HEK293 (cell line): ENCODE results near the gene ATG101.

Source experiments
- HOXC10 ChIP-seq: sonication (generic); formaldehyde crosslinking; IDR thresholded peaks from 2 replicates; pipeline ENCODE4 v1.8.1; 2023; ENCODE audit warnings: mild to moderate bottlenecking, missing genetic modification reagents
- KLF1 ChIP-seq: fragments of 450-650 bp; formaldehyde crosslinking; IDR thresholded peaks from 2 replicates; pipeline ENCODE4 v1.5.1; 2016; ENCODE audit warnings: missing biosample characterization, missing genetic modification characterization
- KLF10 ChIP-seq: fragments of 450-650 bp; IDR thresholded peaks from 2 replicates; pipeline ENCODE4 v1.5.1; 2018; ENCODE audit warnings: missing biosample characterization, mild to moderate bottlenecking, missing genetic modification characterization
- KLF17 ChIP-seq: fragments of 450-650 bp; formaldehyde crosslinking; IDR thresholded peaks from 2 replicates; pipeline ENCODE4 v1.5.1; 2016; ENCODE audit warnings: missing biosample characterization, missing genetic modification characterization
- KLF8 ChIP-seq: fragments of 450-650 bp; formaldehyde crosslinking; IDR thresholded peaks from 2 replicates; pipeline ENCODE4 v1.5.1; 2016; ENCODE audit warnings: missing biosample characterization, missing genetic modification characterization
- OSR2 ChIP-seq: fragments of 450-650 bp; formaldehyde crosslinking; IDR thresholded peaks from 2 replicates; pipeline ENCODE4 v1.5.1; 2016; ENCODE audit warnings: missing biosample characterization, missing genetic modification characterization
- SP3 ChIP-seq: fragments of 450-650 bp; formaldehyde crosslinking; IDR thresholded peaks from 2 replicates; pipeline ENCODE4 v1.5.1; 2016; ENCODE audit warnings: missing biosample characterization, missing genetic modification characterization
- TRIM28 ChIP-seq: IDR thresholded peaks from 2 replicates; pipeline ENCODE4 v1.6.1; 2011; ENCODE audit warnings: low read length, control low read depth, borderline replicate concordance
- YY1 ChIP-seq: fragments of 450-650 bp; formaldehyde crosslinking; IDR thresholded peaks from 2 replicates; pipeline ENCODE4 v1.5.1; 2018; ENCODE audit warnings: missing biosample characterization, missing genetic modification characterization
- YY2 ChIP-seq: fragments of 450-650 bp; formaldehyde crosslinking; IDR thresholded peaks from 2 replicates; pipeline ENCODE4 v1.5.1; 2016; ENCODE audit warnings: missing biosample characterization, missing genetic modification characterization
- ZBTB20 ChIP-seq: fragments of 450-650 bp; formaldehyde crosslinking; IDR thresholded peaks from 2 replicates; pipeline ENCODE4 v1.5.1; 2016; ENCODE audit warnings: missing biosample characterization, missing genetic modification characterization
- ZFHX2 ChIP-seq: fragments of 450-650 bp; formaldehyde crosslinking; conservative IDR thresholded peaks from 2 replicates; pipeline ENCODE4 v1.5.1; 2016; ENCODE audit warnings: missing biosample characterization, missing genetic modification characterization
- ZIC2 ChIP-seq: fragments of 450-650 bp; formaldehyde crosslinking; IDR thresholded peaks from 2 replicates; pipeline ENCODE4 v1.5.1; 2016; ENCODE audit warnings: missing biosample characterization, missing genetic modification characterization
- ZNF132 ChIP-seq: fragments of 450-650 bp; formaldehyde crosslinking; IDR thresholded peaks from 2 replicates; pipeline ENCODE4 v1.5.1; 2017; ENCODE audit warnings: missing biosample characterization, missing genetic modification characterization, borderline replicate concordance
- ZNF155 ChIP-seq: fragments of 450-650 bp; formaldehyde crosslinking; IDR thresholded peaks from 2 replicates; pipeline ENCODE4 v1.5.1; 2016; ENCODE audit warnings: missing biosample characterization, missing genetic modification characterization
- ZNF169 ChIP-seq: fragments of 450-650 bp; formaldehyde crosslinking; IDR thresholded peaks from 2 replicates; pipeline ENCODE4 v1.5.1; 2016; ENCODE audit warnings: missing biosample characterization, missing genetic modification characterization
- ZNF335 ChIP-seq: fragments of 450-650 bp; formaldehyde crosslinking; conservative IDR thresholded peaks from 2 replicates; pipeline ENCODE4 v1.5.1; 2016; ENCODE audit warnings: missing biosample characterization, missing genetic modification characterization
- ZNF354C ChIP-seq: fragments of 450-650 bp; formaldehyde crosslinking; IDR thresholded peaks from 2 replicates; pipeline ENCODE4 v1.5.1; 2016; ENCODE audit warnings: missing biosample characterization, missing genetic modification characterization, low read depth, borderline replicate concordance
- ZNF391 ChIP-seq: fragments of 450-650 bp; formaldehyde crosslinking; IDR thresholded peaks from 2 replicates; pipeline ENCODE4 v1.5.1; 2016; ENCODE audit warnings: low read depth, missing biosample characterization, missing genetic modification characterization, borderline replicate concordance
- ZNF394 ChIP-seq: fragments of 450-650 bp; formaldehyde crosslinking; IDR thresholded peaks from 2 replicates; pipeline ENCODE4 v1.5.1; 2016; ENCODE audit warnings: missing biosample characterization, missing genetic modification characterization, mild to moderate bottlenecking, moderate library complexity, borderline replicate concordance
- ZNF423 ChIP-seq: fragments of 450-650 bp; formaldehyde crosslinking; IDR thresholded peaks from 2 replicates; pipeline ENCODE4 v1.5.1; 2016; ENCODE audit warnings: missing biosample characterization, missing genetic modification characterization
- ZNF514 ChIP-seq: fragments of 450-650 bp; formaldehyde crosslinking; IDR thresholded peaks from 2 replicates; pipeline ENCODE4 v1.5.1; 2016; ENCODE audit warnings: missing biosample characterization, missing genetic modification characterization
- ZNF529 ChIP-seq: fragments of 450-650 bp; formaldehyde crosslinking; IDR thresholded peaks from 2 replicates; pipeline ENCODE4 v1.5.1; 2017; ENCODE audit warnings: missing genetic modification characterization, missing biosample characterization; ENCODE audit not compliant: insufficient replicate concordance
- ZNF549 ChIP-seq: fragments of 450-650 bp; IDR thresholded peaks from 2 replicates; pipeline ENCODE4 v1.5.1; 2018; ENCODE audit warnings: missing biosample characterization, missing genetic modification characterization, mild to moderate bottlenecking, inconsistent platforms, moderate library complexity
- ZNF571 ChIP-seq: fragments of 450-650 bp; formaldehyde crosslinking; IDR thresholded peaks from 2 replicates; pipeline ENCODE4 v1.5.0; 2017; ENCODE audit warnings: missing biosample characterization, missing genetic modification characterization
- ZNF600 ChIP-seq: fragments of 450-650 bp; formaldehyde crosslinking; IDR thresholded peaks from 2 replicates; pipeline ENCODE4 v1.5.1; 2016; ENCODE audit warnings: missing biosample characterization, missing genetic modification characterization
- ZNF629 ChIP-seq: fragments of 450-650 bp; formaldehyde crosslinking; IDR thresholded peaks from 2 replicates; pipeline ENCODE4 v1.5.1; 2017; ENCODE audit warnings: missing biosample characterization, missing genetic modification characterization
- ZNF707 ChIP-seq: fragments of 450-650 bp; formaldehyde crosslinking; IDR thresholded peaks from 2 replicates; pipeline ENCODE4 v1.5.1; 2016; ENCODE audit warnings: missing biosample characterization, missing genetic modification characterization
- ZSCAN4 ChIP-seq: fragments of 450-650 bp; formaldehyde crosslinking; IDR thresholded peaks from 2 replicates; pipeline ENCODE4 v1.5.1; 2017; ENCODE audit warnings: missing biosample characterization, missing genetic modification characterization
- TF ChIP-seq, protein P1 (sequence below): fragments of 450-650 bp; formaldehyde crosslinking; IDR thresholded peaks from 2 replicates; pipeline ENCODE4 v1.5.1; 2016; ENCODE audit warnings: missing biosample characterization, missing genetic modification characterization
- TF ChIP-seq, protein P2 (sequence below): fragments of 450-650 bp; formaldehyde crosslinking; conservative IDR thresholded peaks from 2 replicates; pipeline ENCODE4 v1.5.1; 2016; ENCODE audit warnings: low read depth, missing biosample characterization, missing genetic modification characterization
- TF ChIP-seq, protein P3 (sequence below): fragments of 450-650 bp; formaldehyde crosslinking; IDR thresholded peaks from 2 replicates; pipeline ENCODE4 v1.5.1; 2016; ENCODE audit warnings: missing biosample characterization, missing genetic modification characterization

Gene ATG101

GRCh38 chr12:52069327-52070184 is at the start of gene ATG101 (continued):
- no peak for TF ChIP-seq ZNF529
- TF ChIP-seq, protein P1, sequence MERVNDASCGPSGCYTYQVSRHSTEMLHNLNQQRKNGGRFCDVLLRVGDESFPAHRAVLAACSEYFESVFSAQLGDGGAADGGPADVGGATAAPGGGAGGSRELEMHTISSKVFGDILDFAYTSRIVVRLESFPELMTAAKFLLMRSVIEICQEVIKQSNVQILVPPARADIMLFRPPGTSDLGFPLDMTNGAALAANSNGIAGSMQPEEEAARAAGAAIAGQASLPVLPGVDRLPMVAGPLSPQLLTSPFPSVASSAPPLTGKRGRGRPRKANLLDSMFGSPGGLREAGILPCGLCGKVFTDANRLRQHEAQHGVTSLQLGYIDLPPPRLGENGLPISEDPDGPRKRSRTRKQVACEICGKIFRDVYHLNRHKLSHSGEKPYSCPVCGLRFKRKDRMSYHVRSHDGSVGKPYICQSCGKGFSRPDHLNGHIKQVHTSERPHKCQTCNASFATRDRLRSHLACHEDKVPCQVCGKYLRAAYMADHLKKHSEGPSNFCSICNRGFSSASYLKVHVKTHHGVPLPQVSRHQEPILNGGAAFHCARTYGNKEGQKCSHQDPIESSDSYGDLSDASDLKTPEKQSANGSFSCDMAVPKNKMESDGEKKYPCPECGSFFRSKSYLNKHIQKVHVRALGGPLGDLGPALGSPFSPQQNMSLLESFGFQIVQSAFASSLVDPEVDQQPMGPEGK (tag by site-specific recombination): peak; percentile 74
- peak; percentile 86 for TF ChIP-seq ZNF335 (tag by site-specific recombination)
- TF ChIP-seq KLF1 (tag by site-specific recombination): peak; percentile 78
- TF ChIP-seq ZSCAN4 (tag by site-specific recombination): peak; percentile 60; the same call in 1 of the 2 replicates
- TF ChIP-seq ZNF354C (tag by site-specific recombination): no peak
- no peak for TF ChIP-seq ZNF571
- TF ChIP-seq, protein P2, sequence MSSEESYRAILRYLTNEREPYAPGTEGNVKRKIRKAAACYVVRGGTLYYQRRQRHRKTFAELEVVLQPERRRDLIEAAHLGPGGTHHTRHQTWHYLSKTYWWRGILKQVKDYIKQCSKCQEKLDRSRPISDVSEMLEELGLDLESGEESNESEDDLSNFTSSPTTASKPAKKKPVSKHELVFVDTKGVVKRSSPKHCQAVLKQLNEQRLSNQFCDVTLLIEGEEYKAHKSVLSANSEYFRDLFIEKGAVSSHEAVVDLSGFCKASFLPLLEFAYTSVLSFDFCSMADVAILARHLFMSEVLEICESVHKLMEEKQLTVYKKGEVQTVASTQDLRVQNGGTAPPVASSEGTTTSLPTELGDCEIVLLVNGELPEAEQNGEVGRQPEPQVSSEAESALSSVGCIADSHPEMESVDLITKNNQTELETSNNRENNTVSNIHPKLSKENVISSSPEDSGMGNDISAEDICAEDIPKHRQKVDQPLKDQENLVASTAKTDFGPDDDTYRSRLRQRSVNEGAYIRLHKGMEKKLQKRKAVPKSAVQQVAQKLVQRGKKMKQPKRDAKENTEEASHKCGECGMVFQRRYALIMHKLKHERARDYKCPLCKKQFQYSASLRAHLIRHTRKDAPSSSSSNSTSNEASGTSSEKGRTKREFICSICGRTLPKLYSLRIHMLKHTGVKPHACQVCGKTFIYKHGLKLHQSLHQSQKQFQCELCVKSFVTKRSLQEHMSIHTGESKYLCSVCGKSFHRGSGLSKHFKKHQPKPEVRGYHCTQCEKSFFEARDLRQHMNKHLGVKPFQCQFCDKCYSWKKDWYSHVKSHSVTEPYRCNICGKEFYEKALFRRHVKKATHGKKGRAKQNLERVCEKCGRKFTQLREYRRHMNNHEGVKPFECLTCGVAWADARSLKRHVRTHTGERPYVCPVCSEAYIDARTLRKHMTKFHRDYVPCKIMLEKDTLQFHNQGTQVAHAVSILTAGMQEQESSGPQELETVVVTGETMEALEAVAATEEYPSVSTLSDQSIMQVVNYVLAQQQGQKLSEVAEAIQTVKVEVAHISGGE: peak; percentile 98
- peak; percentile 9; the same call in 1 of the 2 replicates for TF ChIP-seq OSR2 (tag by site-specific recombination)
- peak; percentile 79; the same call in 1 of the 2 replicates for TF ChIP-seq ZNF394 (tag by site-specific recombination)
- TF ChIP-seq ZNF514 (tag by site-specific recombination): no peak
- TF ChIP-seq, protein P3, sequence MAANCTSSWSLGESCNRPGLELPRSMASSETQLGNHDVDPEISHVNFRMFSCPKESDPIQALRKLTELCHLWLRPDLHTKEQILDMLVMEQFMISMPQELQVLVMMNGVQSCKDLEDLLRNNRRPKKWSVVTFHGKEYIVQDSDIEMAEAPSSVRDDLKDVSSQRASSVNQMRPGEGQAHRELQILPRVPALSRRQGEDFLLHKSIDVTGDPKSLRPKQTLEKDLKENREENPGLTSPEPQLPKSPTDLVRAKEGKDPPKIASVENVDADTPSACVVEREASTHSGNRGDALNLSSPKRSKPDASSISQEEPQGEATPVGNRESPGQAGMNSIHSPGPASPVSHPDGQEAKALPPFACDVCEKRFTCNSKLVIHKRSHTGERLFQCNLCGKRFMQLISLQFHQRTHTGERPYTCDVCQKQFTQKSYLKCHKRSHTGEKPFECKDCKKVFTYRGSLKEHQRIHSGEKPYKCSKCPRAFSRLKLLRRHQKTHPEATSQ (tag by site-specific recombination): peak; percentile 20; the same call in 1 of the 2 replicates
- peak; percentile 94 for TF ChIP-seq ZIC2 (tag by site-specific recombination)
- peak; percentile 40; the same call in 1 of the 2 replicates for TF ChIP-seq YY1 (tag by site-specific recombination)
- TF ChIP-seq ZNF600: peak; percentile 89
- TF ChIP-seq KLF10: peak; percentile 89
- no peak for TF ChIP-seq ZNF423 (tag by site-specific recombination)
- no peak for TF ChIP-seq ZNF132 (tag by site-specific recombination)
- TF ChIP-seq ZNF155 (tag by site-specific recombination): no peak
- TF ChIP-seq ZNF549: no peak
- TF ChIP-seq YY2: peak; percentile 65
- 0 out of 2 replicates have a peak, but pooled peaks have one; percentile 39 for TF ChIP-seq ZNF169 (tag by site-specific recombination)
- TF ChIP-seq TRIM28: peak; percentile 90; the same call in 1 of the 2 replicates
- no peak for TF ChIP-seq HOXC10 (CRISPR knock-in tag)
- TF ChIP-seq SP3 (tag by site-specific recombination): peak; percentile 95
- TF ChIP-seq ZNF391 (tag by site-specific recombination): peak; percentile 88; the same call in 1 of the 2 replicates
- TF ChIP-seq ZBTB20: peak; percentile 21; the same call in 1 of the 2 replicates
- TF ChIP-seq ZNF707 (tag by site-specific recombination): no peak
- TF ChIP-seq KLF8 (tag by site-specific recombination): peak; percentile 100
- peak; percentile 98 for TF ChIP-seq KLF17
- peak; percentile 99 for TF ChIP-seq ZFHX2 (tag by site-specific recombination)
- TF ChIP-seq ZNF629 (tag by site-specific recombination): peak; percentile 92
